ENCODE data around the gene PPM1B.
A peak's percentile ranks its signal among the peaks of the same experiment; 100 is the strongest.
"Not testable (repeated sequence)": the region's sequence is repeated elsewhere in the genome, so short reads cannot be mapped to it uniquely, and the experiment has no call there.

PPM1B gene

GRCh38 chr2:44142306-44142705, 26.4 kb upstream of the PPM1B start:
- H3K9me3 Mint-ChIP-seq: no peaks in the 10 kb centered on the region
- H3K27me3 Mint-ChIP-seq: no peaks in the 10 kb centered on the region
- no peaks in the 10 kb centered on the region for H3K36me3 Mint-ChIP-seq
- H3K4me3 Mint-ChIP-seq: no peak overlapping the region
- no peak overlapping the region for H3K27ac Mint-ChIP-seq
- peaks cover 13% of the 10 kb centered on the region for H3K4me1 Mint-ChIP-seq

GRCh38 chr2:44143701-44144100, 25.0 kb upstream of the PPM1B start:
- H3K27ac Mint-ChIP-seq: no peak overlapping the region
- H3K27me3 Mint-ChIP-seq: no peaks in the 10 kb centered on the region
- peaks cover 13% of the 10 kb centered on the region for H3K4me1 Mint-ChIP-seq
- no peak overlapping the region for H3K4me3 Mint-ChIP-seq
- H3K9me3 Mint-ChIP-seq: no peaks in the 10 kb centered on the region
- no peaks in the 10 kb centered on the region for H3K36me3 Mint-ChIP-seq

GRCh38 chr2:44148999-44149398, 19.7 kb upstream of the PPM1B start:
- Mint-ChIP-seq H3K27ac (no peak overlapping the region), H3K9me3 (no peaks in the 10 kb centered on the region), H3K4me3 (no peak overlapping the region), H3K36me3 (no peaks in the 10 kb centered on the region), H3K27me3 (no peaks in the 10 kb centered on the region), H3K4me1 (no peaks in the 10 kb centered on the region)

GRCh38 chr2:44150473-44150872, 18.2 kb upstream of the PPM1B start:
- no peaks in the 10 kb centered on the region for H3K27me3 Mint-ChIP-seq
- H3K4me3 Mint-ChIP-seq: no peak overlapping the region
- H3K36me3 Mint-ChIP-seq: no peaks in the 10 kb centered on the region
- no peak overlapping the region for H3K27ac Mint-ChIP-seq
- H3K9me3 Mint-ChIP-seq: no peaks in the 10 kb centered on the region
- H3K4me1 Mint-ChIP-seq: no peaks in the 10 kb centered on the region

- Mint-ChIP-seq H3K9me3 (no peaks in the 10 kb centered on the region), H3K36me3 (no peaks in the 10 kb centered on the region), H3K4me1 (no peaks in the 10 kb centered on the region), H3K27me3 (no peaks in the 10 kb centered on the region), H3K27ac (no peak overlapping the region), H3K4me3 (no peak overlapping the region)
These were observed 15.6 kb upstream of the PPM1B start for GRCh38 chr2:44152865-44153669.

- H3K27me3 Mint-ChIP-seq: no peaks in the 10 kb centered on the region
- H3K4me1 Mint-ChIP-seq: no peaks in the 10 kb centered on the region
- no peak overlapping the region for H3K27ac Mint-ChIP-seq
- no peak overlapping the region for H3K4me3 Mint-ChIP-seq
- no peaks in the 10 kb centered on the region for H3K9me3 Mint-ChIP-seq
- H3K36me3 Mint-ChIP-seq: no peaks in the 10 kb centered on the region
These were observed 12.8 kb upstream of the PPM1B start for GRCh38 chr2:44155666-44156446.

- H3K4me3 Mint-ChIP-seq: no peak overlapping the region
- no peaks in the 10 kb centered on the region for H3K27me3 Mint-ChIP-seq
- peaks cover under 1% of the 10 kb centered on the region for H3K36me3 Mint-ChIP-seq
- H3K27ac Mint-ChIP-seq: no peak overlapping the region
- peaks cover 10% of the 10 kb centered on the region for H3K4me1 Mint-ChIP-seq
- no peaks in the 10 kb centered on the region for H3K9me3 Mint-ChIP-seq
These were observed 4.9 kb upstream of the PPM1B start for GRCh38 chr2:44163777-44164176.

- no peaks in the 10 kb centered on the region for H3K9me3 Mint-ChIP-seq
- H3K36me3 Mint-ChIP-seq: peaks cover 2% of the 10 kb centered on the region
- no peak overlapping the region for H3K27ac Mint-ChIP-seq
- no peaks in the 10 kb centered on the region for H3K27me3 Mint-ChIP-seq
- H3K4me3 Mint-ChIP-seq: no peak overlapping the region
- H3K4me1 Mint-ChIP-seq: peaks cover 10% of the 10 kb centered on the region
These were observed 4.1 kb upstream of the PPM1B start for GRCh38 chr2:44164617-44165016.

GRCh38 chr2:44166096-44166495, 2.6 kb upstream of the PPM1B start:
- Mint-ChIP-seq H3K27me3 (no peaks in the 10 kb centered on the region), H3K9me3 (no peaks in the 10 kb centered on the region), H3K36me3 (peaks cover 2% of the 10 kb centered on the region), H3K27ac (no peak overlapping the region), H3K4me1 (peaks cover 21% of the 10 kb centered on the region), H3K4me3 (no peak overlapping the region)

- Mint-ChIP-seq H3K9me3 (no peaks in the 10 kb centered on the region), H3K27me3 (no peaks in the 10 kb centered on the region), H3K4me3 (peak overlapping the region; percentile 100), H3K27ac (peak overlapping the region; percentile 95), H3K36me3 (peaks cover 2% of the 10 kb centered on the region), H3K4me1 (peaks cover 31% of the 10 kb centered on the region)
These were observed 1.3 kb upstream of the PPM1B start for GRCh38 chr2:44167311-44167907.

- peaks cover 2% of the 10 kb centered on the region for H3K36me3 Mint-ChIP-seq
- peaks cover 38% of the 10 kb centered on the region for H3K4me1 Mint-ChIP-seq
- H3K9me3 Mint-ChIP-seq: no peaks in the 10 kb centered on the region
- H3K27me3 Mint-ChIP-seq: no peaks in the 10 kb centered on the region
- H3K4me3 Mint-ChIP-seq: peak overlapping the region; percentile 100
- peak overlapping the region; percentile 95 for H3K27ac Mint-ChIP-seq
These were observed 581 bp upstream of the PPM1B start for GRCh38 chr2:44167908-44168680.

GRCh38 chr2:44169155-44169898, 652 bp downstream of the PPM1B start:
- H3K4me3 Mint-ChIP-seq: peak overlapping the region; percentile 100
- peaks cover 2% of the 10 kb centered on the region for H3K36me3 Mint-ChIP-seq
- no peaks in the 10 kb centered on the region for H3K27me3 Mint-ChIP-seq
- no peaks in the 10 kb centered on the region for H3K9me3 Mint-ChIP-seq
- H3K4me1 Mint-ChIP-seq: peaks cover 47% of the 10 kb centered on the region
- peak overlapping the region; percentile 100 for H3K27ac Mint-ChIP-seq

- Mint-ChIP-seq H3K36me3 (peaks cover 3% of the 10 kb centered on the region), H3K9me3 (no peaks in the 10 kb centered on the region), H3K27me3 (no peaks in the 10 kb centered on the region), H3K4me3 (peak overlapping the region; percentile 92), H3K4me1 (peaks cover 56% of the 10 kb centered on the region), H3K27ac (peak overlapping the region; percentile 93)
These were observed 1.6 kb downstream of the PPM1B start for GRCh38 chr2:44170311-44170717.

GRCh38 chr2:44171018-44171417, 2.3 kb downstream of the PPM1B start:
- H3K4me3 Mint-ChIP-seq: peak overlapping the region; percentile 92
- peaks cover 63% of the 10 kb centered on the region for H3K4me1 Mint-ChIP-seq
- peak overlapping the region; percentile 77 for H3K27ac Mint-ChIP-seq
- no peaks in the 10 kb centered on the region for H3K9me3 Mint-ChIP-seq
- H3K36me3 Mint-ChIP-seq: peaks cover 5% of the 10 kb centered on the region
- no peaks in the 10 kb centered on the region for H3K27me3 Mint-ChIP-seq

- H3K9me3 Mint-ChIP-seq, H3K36me3 Mint-ChIP-seq, H3K27me3 Mint-ChIP-seq: not testable (repeated sequence)
- Mint-ChIP-seq H3K27ac (peak overlapping the region; percentile 77), H3K4me3 (peak overlapping the region; percentile 92), H3K4me1 (peaks cover 67% of the 10 kb centered on the region)
These were observed 2.8 kb downstream of the PPM1B start for GRCh38 chr2:44171442-44171841.

Measured in activated naive CD4-positive, alpha-beta T cell treated with anti-CD3 and anti-CD28 coated beads, Interleukin-2, amount 50 U/mL, for 24 hours (primary cell).